ENCODE data around the gene PIP4K2A. TPM values are rescaled to one million over a fixed set of nuclear protein-coding genes. Genes with fewer than 3 reads are reported as not detected.

PIP4K2A gene
- total RNA-seq, 2 donors from 2014 or later, result 15.0 to 17.8 TPM

DNA sequence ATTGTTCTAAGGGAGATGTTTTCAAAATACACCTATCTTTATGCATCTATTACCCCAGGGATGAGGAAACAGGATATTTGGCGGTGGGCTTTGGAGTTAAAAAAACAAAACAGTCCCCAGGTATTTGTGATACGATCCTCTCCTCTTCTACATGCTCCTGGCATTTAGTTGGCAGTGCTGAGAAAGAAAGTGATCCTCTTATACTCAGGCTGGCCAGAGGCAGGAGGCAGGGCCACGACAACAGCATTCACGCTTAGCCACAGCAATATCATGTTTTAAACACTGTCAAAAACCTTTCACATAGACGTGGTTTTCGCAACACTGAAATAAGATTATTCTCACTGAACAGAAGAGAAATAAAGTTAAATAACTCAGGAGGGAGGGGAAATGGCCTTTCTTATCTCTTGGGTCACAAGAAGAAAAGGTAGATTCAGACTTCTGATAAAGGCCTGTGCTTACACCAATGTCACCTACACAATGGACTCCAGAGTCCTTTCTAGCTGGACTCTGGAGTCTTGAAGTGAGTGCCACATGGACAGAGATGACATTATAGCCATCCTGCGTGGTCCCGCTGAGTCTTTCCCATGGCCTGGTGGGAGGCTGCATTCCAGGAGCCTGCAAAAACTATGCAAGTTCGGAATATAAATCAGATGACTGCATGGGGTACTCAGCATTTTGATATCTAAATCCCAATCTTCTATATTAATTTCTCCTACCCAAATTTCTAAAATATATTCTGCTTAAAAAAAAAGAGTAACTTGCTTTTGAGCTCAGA lies 88.7 kb downstream of the PIP4K2A start:
- 43 to 68% methylated on average over 1 to 9 of the region's 9 CpGs for WGBS, 2 experiments (ENCODE audit: insufficient coverage in 1 of 2, insufficient read length in 1 of 2)
- no peak overlapping the region for H3K9ac ChIP-seq (ENCODE audit: extremely low read depth, low read length, poor library complexity, severe bottlenecking)
- peak overlapping the region; percentile 65 for H3K27ac ChIP-seq (ENCODE audit: low read depth, low read length)
- Mint-ChIP-seq H3K27me3 (ENCODE audit: insufficient read depth) (no peaks in the 10 kb centered on the region), H3K4me1 (peaks cover 49% of the 10 kb centered on the region), H3K36me3 (ENCODE audit: low read depth) (no peaks in the 10 kb centered on the region), H3K4me3 (no peak overlapping the region), H3K27ac (peak overlapping the region; percentile 73), H3K9me3 (no peaks in the 10 kb centered on the region)
- no peaks in the 10 kb centered on the region for H3K36me3 ChIP-seq (ENCODE audit: control insufficient read depth, insufficient read depth, low read length)
- TF ChIP-seq, protein P1, sequence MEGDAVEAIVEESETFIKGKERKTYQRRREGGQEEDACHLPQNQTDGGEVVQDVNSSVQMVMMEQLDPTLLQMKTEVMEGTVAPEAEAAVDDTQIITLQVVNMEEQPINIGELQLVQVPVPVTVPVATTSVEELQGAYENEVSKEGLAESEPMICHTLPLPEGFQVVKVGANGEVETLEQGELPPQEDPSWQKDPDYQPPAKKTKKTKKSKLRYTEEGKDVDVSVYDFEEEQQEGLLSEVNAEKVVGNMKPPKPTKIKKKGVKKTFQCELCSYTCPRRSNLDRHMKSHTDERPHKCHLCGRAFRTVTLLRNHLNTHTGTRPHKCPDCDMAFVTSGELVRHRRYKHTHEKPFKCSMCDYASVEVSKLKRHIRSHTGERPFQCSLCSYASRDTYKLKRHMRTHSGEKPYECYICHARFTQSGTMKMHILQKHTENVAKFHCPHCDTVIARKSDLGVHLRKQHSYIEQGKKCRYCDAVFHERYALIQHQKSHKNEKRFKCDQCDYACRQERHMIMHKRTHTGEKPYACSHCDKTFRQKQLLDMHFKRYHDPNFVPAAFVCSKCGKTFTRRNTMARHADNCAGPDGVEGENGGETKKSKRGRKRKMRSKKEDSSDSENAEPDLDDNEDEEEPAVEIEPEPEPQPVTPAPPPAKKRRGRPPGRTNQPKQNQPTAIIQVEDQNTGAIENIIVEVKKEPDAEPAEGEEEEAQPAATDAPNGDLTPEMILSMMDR (conservative IDR thresholded peaks at IDR 0.05), result no peak
- H3K27me3 ChIP-seq (ENCODE audit: control insufficient read depth, insufficient read depth, low read length, poor library complexity, severe bottlenecking), result no peaks in the 10 kb centered on the region
- H3K9me3 ChIP-seq (ENCODE audit: control insufficient read depth, low read length), result no peaks in the 10 kb centered on the region
- DNase-seq, result no peak
- H3K4me1 ChIP-seq (ENCODE audit: control insufficient read depth, insufficient read depth, low read length), result peaks cover 4% of the 10 kb centered on the region
- no peak overlapping the region for H3K4me3 ChIP-seq (ENCODE audit: low read length)

DNA sequence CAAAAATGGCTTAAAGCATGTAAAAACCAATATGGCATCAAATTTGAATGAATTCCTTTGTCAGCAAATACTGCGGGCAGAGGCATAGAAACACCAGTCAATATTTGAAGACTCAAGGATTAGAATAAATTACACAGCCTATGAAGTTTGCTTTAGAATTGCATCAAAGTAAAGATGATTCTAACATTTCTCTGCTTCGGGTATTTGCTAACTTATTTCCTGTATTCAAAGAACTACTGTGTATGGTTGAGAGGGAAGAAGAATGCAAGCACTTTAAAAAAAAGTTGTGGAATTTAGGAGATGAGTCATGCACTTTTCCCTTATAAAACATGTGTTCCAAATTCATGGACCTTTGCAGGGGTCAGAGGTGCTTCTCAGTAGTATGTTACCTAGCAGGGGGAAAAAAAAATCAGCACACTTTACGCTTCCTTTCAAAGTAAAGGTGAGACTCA lies 90.1 kb downstream of the PIP4K2A start:
- peaks cover 43% of the 10 kb centered on the region for H3K4me1 Mint-ChIP-seq
- H3K27ac Mint-ChIP-seq, result no peak overlapping the region
- no peak overlapping the region for H3K4me3 Mint-ChIP-seq
- no peaks in the 10 kb centered on the region for H3K9me3 ChIP-seq (ENCODE audit: control insufficient read depth, low read length)
- H3K4me1 ChIP-seq (ENCODE audit: control insufficient read depth, insufficient read depth, low read length), result peaks cover 4% of the 10 kb centered on the region
- peak overlapping the region; percentile 12 for H3K27ac ChIP-seq (ENCODE audit: low read depth, low read length)
- H3K36me3 Mint-ChIP-seq (ENCODE audit: low read depth), result no peaks in the 10 kb centered on the region
- WGBS, 2 experiments (ENCODE audit: insufficient coverage in 1 of 2, insufficient read length in 1 of 2), result 86% methylated on average over 1 to 3 of the region's 3 CpGs
- no peaks in the 10 kb centered on the region for H3K27me3 ChIP-seq (ENCODE audit: control insufficient read depth, insufficient read depth, low read length, poor library complexity, severe bottlenecking)
- DNase-seq, result no peak
- TF ChIP-seq, protein P1 (conservative IDR thresholded peaks at IDR 0.05), result no peak
- H3K27me3 Mint-ChIP-seq (ENCODE audit: insufficient read depth), result no peaks in the 10 kb centered on the region
- no peaks in the 10 kb centered on the region for H3K9me3 Mint-ChIP-seq
- no peak overlapping the region for H3K4me3 ChIP-seq (ENCODE audit: low read length)
- H3K36me3 ChIP-seq (ENCODE audit: control insufficient read depth, insufficient read depth, low read length), result no peaks in the 10 kb centered on the region
- H3K9ac ChIP-seq (ENCODE audit: extremely low read depth, low read length, poor library complexity, severe bottlenecking), result no peak overlapping the region

DNA sequence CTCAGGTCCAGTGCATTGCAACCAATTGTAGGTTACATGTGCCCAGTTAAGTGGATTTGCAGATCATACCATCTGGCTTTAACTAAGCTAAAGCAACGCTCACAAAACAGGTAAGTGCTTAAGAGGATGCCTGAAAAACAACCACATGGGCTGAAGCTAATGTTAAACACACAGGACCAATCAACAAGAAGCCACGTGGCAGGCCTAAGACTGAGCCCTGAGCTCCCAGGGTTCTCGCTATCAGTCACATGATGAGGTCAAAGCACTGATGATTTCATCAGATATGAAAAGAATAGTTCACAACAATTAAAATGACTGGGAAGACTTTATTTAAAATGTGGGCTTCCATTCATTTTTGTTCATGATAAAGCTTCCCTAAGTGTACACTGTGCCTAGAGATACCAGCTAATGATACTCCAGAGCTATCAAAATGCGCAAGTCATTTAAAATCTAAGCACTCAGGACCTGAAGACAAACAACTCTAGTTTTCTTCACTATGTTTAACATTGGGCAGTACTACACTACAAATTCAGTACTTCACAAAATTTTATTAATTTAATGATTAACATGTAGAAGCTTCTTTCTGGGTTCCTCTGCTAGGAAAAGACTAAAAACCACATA lies 90.6 kb downstream of the PIP4K2A start:
- WGBS, 2 experiments (ENCODE audit: insufficient coverage in 1 of 2, insufficient read length in 1 of 2), result 78 to 91% methylated on average over 3 to 4 of the region's 4 CpGs
- Histone ChIP-seq H3K27ac (ENCODE audit: low read depth, low read length) (peak overlapping the region; percentile 12), H3K9me3 (ENCODE audit: control insufficient read depth, low read length) (no peaks in the 10 kb centered on the region), H3K4me1 (ENCODE audit: control insufficient read depth, insufficient read depth, low read length) (peaks cover 4% of the 10 kb centered on the region), H3K4me3 (ENCODE audit: low read length) (no peak overlapping the region), H3K36me3 (ENCODE audit: control insufficient read depth, insufficient read depth, low read length) (no peaks in the 10 kb centered on the region), H3K27me3 (ENCODE audit: control insufficient read depth, insufficient read depth, low read length, poor library complexity, severe bottlenecking) (no peaks in the 10 kb centered on the region), H3K9ac (ENCODE audit: extremely low read depth, low read length, poor library complexity, severe bottlenecking) (no peak overlapping the region)
- Mint-ChIP-seq H3K4me1 (peaks cover 42% of the 10 kb centered on the region), H3K36me3 (ENCODE audit: low read depth) (no peaks in the 10 kb centered on the region), H3K27ac (no peak overlapping the region), H3K9me3 (no peaks in the 10 kb centered on the region), H3K4me3 (no peak overlapping the region), H3K27me3 (ENCODE audit: insufficient read depth) (no peaks in the 10 kb centered on the region)
- DNase-seq, result no peak
- TF ChIP-seq, protein P1 (conservative IDR thresholded peaks at IDR 0.05), result no peak
